Sigmoid colon (tissue), 7 donors: ENCODE results near the gene TLR8. TPM values are rescaled to one million over a fixed set of nuclear protein-coding genes. Genes with fewer than 3 reads are reported as not detected.
"Not testable (repeated sequence)": the region's sequence is repeated elsewhere in the genome, so short reads cannot be mapped to it uniquely, and the experiment has no call there.

Source experiments
- DNase-seq: peaks from one replicate; pipeline ENCODE4 v3.0.0-alpha.2; 2019
- H3K27ac ChIP-seq, 4 donors: fragments of 200-600 bp; sonication (generic); one replicate each; pipeline ENCODE4 v1.5.1; 2016 to 2019; ENCODE audit warnings: mild to moderate bottlenecking in 1 of 4
- H3K27me3 ChIP-seq, 3 donors: fragments of 200-600 bp; sonication (generic); one replicate each; pipeline ENCODE4 v1.5.1; 2019; ENCODE audit warnings: mild to moderate bottlenecking in 1 of 3
- H3K36me3 ChIP-seq, 4 donors: fragments of 200-600 bp; sonication (generic); one replicate each; pipeline ENCODE4 v1.5.1; 2016 to 2019
- H3K4me1 ChIP-seq, 4 donors: fragments of 200-600 bp; sonication (generic); one replicate each; pipeline ENCODE4 v1.5.1; 2017 to 2019
- H3K4me3 ChIP-seq, 4 donors: fragments of 200-600 bp; sonication (generic); one replicate each; pipeline ENCODE4 v1.5.1; 2017 to 2019; ENCODE audit warnings: mild to moderate bottlenecking in 2 of 4, moderate library complexity in 1 of 4
- H3K9me3 ChIP-seq, 4 donors: fragments of 200-600 bp in 3 of 4; sonication (generic) in 3 of 4; one replicate each; pipeline versions ENCODE4 v1.5.1 to v1.6.1; 2013 to 2019
- CTCF ChIP-seq, 4 experiments: fragments of 450-650 bp in 3 of 4; fragments of 200-600 bp in 1 of 4; IDR thresholded peaks; one replicate each; pipeline ENCODE4 v1.5.1; 2016 to 2019; ENCODE audit warnings: antibody characterized with exemption in 4 of 4, mild to moderate bottlenecking in 3 of 4, moderate library complexity in 2 of 4
- EP300 ChIP-seq, 4 donors: sonication (generic); formaldehyde crosslinking; IDR thresholded peaks; one replicate each; pipeline ENCODE4 v1.6.1; 2017; ENCODE audit warnings: antibody characterized with exemption in 4 of 4
- POLR2A ChIP-seq, 2 donors: fragments of 450-650 bp; IDR thresholded peaks; one replicate each; pipeline ENCODE4 v1.6.1; 2016; ENCODE audit warnings: antibody characterized with exemption in 2 of 2, mild to moderate bottlenecking in 2 of 2, moderate library complexity in 2 of 2
- POLR2AphosphoS5 ChIP-seq, 4 donors: sonication (generic); formaldehyde crosslinking; IDR thresholded peaks; one replicate each; pipeline ENCODE4 v1.6.1; 2017; ENCODE audit warnings: antibody characterized with exemption in 4 of 4
- WGBS, 2 donors: extraction: QIAGEN DNeasy Blood & Tissue Kit; methylation state at CpG; one replicate each; pipeline ENCODE4 v1.1.7; 2013; 5-methylcytosine and 5-hydroxymethylcytosine counted together
- intact Hi-C: fragments of 100-400 bp; cut with DNase I; formaldehyde crosslinking; loops from one replicate; pipeline ENCODE4 v1.15.1; 2023
- polyA plus RNA-seq, 3 donors: library from polyadenylated mRNA; stranded (reverse); fragments of 200-250 nt; gene quantifications; one replicate each; pipeline ENCODE4 v1.2.3, GENCODE V29; 2013
- total RNA-seq, 4 donors: library from RNA; depleted of rRNA; stranded (reverse); fragments of >200 nt; gene quantifications; one replicate each; pipeline ENCODE4 v1.1.0, GENCODE V29; 2016
- donor health status: healthy with polysubstance abuse.
- donor health status: Bipolar disorder and iron deficiency.
- donor health status: healthy.

Gene TLR8
- total and polyA plus RNA-seq, 7 donors = 0.28 to 3.0 (median 1.7) TPM

DNA sequence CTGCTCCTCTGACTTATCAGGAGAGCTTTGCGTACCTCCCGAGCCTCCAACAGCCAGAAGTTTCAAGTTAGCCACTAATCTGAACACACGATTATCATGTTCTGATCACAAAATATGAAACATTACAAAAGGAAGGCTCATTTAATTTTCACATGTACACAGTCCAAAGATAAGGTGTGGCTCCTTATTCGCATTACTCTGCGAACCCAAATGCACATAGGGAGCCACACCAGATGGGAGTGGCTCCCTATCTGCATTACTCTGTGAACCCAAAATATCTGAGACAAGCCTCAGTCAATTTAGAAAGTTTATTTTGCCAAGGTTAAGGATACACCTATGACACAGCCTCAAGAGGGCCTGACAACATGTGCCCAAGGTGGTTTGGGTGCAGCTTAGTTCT lies 28.4 kb downstream of the TLR8 start:
- Histone ChIP-seq H3K27me3 (no peaks in the 10 kb centered on the region), H3K36me3 (no peaks in the 10 kb centered on the region), H3K4me3 (no peak overlapping the region), H3K27ac (no peak overlapping the region), H3K9me3 (no peaks in the 10 kb centered on the region), H3K4me1 (no peaks in the 10 kb centered on the region)
- WGBS, 2 donors = 76 to 88% methylated on average over 5 of the region's 5 CpGs
- TF ChIP-seq POLR2A (IDR thresholded peaks at IDR 0.05) = no peak
- no peak for TF ChIP-seq EP300 (IDR thresholded peaks at IDR 0.05)
- no peak for TF ChIP-seq POLR2AphosphoS5 (IDR thresholded peaks at IDR 0.05)
- no peak for TF ChIP-seq CTCF (IDR thresholded peaks at IDR 0.05)
- intact Hi-C loops = no loop called here
- DNase-seq = no peak

DNA sequence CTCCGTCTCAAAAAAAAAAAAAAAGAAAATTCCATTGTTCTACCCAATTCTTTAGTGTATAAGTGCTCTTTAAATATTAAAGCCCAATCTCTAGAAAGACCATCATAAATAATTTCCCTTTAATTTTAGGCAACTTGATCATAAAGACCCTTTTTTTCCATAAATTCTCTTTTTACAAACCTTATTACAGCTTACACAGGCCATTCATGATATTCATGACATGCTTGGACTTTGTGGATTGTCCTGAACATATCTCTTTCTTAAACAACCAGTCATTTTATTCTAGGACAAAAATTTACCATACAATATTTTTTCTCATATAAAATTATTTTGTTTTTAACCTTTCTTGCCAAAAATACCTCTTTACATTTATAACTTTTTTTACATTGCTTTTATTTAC lies 30.5 kb downstream of the TLR8 start:
- WGBS, 2 donors = 82 to 94% methylated on average over 1 of the region's 1 CpG
- TF ChIP-seq EP300 (IDR thresholded peaks at IDR 0.05) = no peak
- TF ChIP-seq POLR2AphosphoS5 (IDR thresholded peaks at IDR 0.05) = no peak
- TF ChIP-seq CTCF (IDR thresholded peaks at IDR 0.05) = no peak
- no peak for TF ChIP-seq POLR2A (IDR thresholded peaks at IDR 0.05)
- H3K27ac ChIP-seq = no peak overlapping the region
- no peaks in the 10 kb centered on the region for H3K9me3 ChIP-seq
- H3K27me3 ChIP-seq = no peaks in the 10 kb centered on the region
- DNase-seq = no peak
- H3K36me3 ChIP-seq = no peaks in the 10 kb centered on the region
- H3K4me3 ChIP-seq = no peak overlapping the region
- intact Hi-C loops = no loop called here
- H3K4me1 ChIP-seq = no peaks in the 10 kb centered on the region

- 93 to 95% methylated on average over 9 of the region's 9 CpGs for WGBS, 2 donors
- H3K4me3 ChIP-seq, H3K27ac ChIP-seq, DNase-seq, H3K36me3 ChIP-seq, H3K4me1 ChIP-seq, H3K27me3 ChIP-seq, H3K9me3 ChIP-seq: not testable (repeated sequence)
- intact Hi-C loops = loop anchor here (10.0 kb wide), 1 partner anchor 714 kb away; the partner anchor contains the start of gene TCEANC
These were observed 34.1 kb downstream of the TLR8 start for GRCh38 chrX:12940471-12940870.

DNA sequence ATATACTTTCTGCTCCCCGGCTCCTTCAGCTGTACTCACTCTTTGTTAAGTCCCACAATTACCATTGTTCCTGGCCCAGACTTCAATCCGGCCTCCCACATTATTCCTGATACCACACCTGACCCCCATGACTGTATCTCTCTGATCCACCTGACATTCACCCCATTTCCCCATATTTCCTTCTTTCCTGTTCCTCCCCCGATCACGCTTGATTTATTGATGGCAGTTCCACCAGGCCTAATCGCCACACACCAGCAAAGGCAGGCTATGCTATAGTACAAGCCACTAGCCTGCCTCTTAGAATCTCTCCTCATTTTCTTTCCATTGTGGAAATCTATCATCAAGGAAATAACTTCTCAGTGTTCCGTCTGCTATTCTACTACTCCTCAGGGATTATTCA lies 37.2 kb downstream of the TLR8 start:
- H3K27ac ChIP-seq, H3K4me1 ChIP-seq, H3K27me3 ChIP-seq, H3K36me3 ChIP-seq, H3K9me3 ChIP-seq, DNase-seq, H3K4me3 ChIP-seq: not testable (repeated sequence)
- WGBS, 2 donors = 81 to 86% methylated on average over 4 to 5 of the region's 6 CpGs
- intact Hi-C loops = loop anchor here (10.0 kb wide), 1 partner anchor 711 kb away; the partner anchor contains the start of gene TCEANC

DNA sequence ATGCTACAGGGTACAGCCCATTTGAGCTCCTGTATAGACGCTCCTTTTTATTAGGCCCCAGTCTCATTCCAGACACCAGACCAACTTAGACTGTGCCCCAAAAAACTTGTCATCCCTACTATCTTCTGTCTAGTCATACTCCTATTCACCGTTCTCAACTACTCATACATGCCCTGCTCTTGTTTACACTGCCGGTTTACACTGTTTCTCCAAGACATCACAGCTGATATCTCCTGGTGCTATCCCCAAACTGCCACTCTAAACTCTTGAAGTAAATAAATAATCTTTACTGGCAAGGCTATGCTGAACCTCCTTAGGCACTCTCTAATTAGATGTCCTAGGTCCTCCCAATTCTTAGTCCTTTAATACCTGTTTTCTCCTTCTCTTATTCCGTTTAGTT lies 38.0 kb downstream of the TLR8 start:
- not testable (repeated sequence) for DNase-seq, H3K9me3 ChIP-seq, H3K27me3 ChIP-seq, H3K4me1 ChIP-seq, H3K36me3 ChIP-seq, H3K27ac ChIP-seq, H3K4me3 ChIP-seq
- 89 to 92% methylated on average over 2 to 3 of the region's 4 CpGs for WGBS, 2 donors
- intact Hi-C loops = loop anchor here (10.0 kb wide), 1 partner anchor 710 kb away; the partner anchor contains the start of gene TCEANC

GRCh38 chrX:12945494-12945893 lies 39.1 kb downstream of the TLR8 start:
- no peak for DNase-seq
- H3K27me3 ChIP-seq = no peaks in the 10 kb centered on the region
- TF ChIP-seq POLR2A (IDR thresholded peaks at IDR 0.05) (no peak), POLR2AphosphoS5 (IDR thresholded peaks at IDR 0.05) (no peak), EP300 (IDR thresholded peaks at IDR 0.05) (no peak), CTCF (IDR thresholded peaks at IDR 0.05) (no peak)
- H3K27ac ChIP-seq = no peak overlapping the region
- peaks cover 0 to 9% (median 2%) of the 10 kb centered on the region in 4 donors for H3K4me1 ChIP-seq
- H3K9me3 ChIP-seq = no peaks in the 10 kb centered on the region
- no peaks in the 10 kb centered on the region for H3K36me3 ChIP-seq
- intact Hi-C loops = loop anchor here (5.0 to 10.0 kb wide), 2 partner anchors 542 to 709 kb away; partner anchors contain the start of gene TCEANC
- no peak overlapping the region for H3K4me3 ChIP-seq
- 91% methylated on average over 4 of the region's 4 CpGs for WGBS, 2 donors
